Measurements from ENCODE around the gene CFAP46.

Gene CFAP46

GRCh38 chr10:132783940-132784865, 158.2 kb downstream of the CFAP46 start:
- Histone ChIP-seq H3K9ac (ENCODE audit: low read length) (peak overlapping the region; percentile 96), H3K36me3 (ENCODE audit: control insufficient read depth, insufficient read depth, low read length) (peaks cover 21% of the 10 kb centered on the region), H3K4me3 (ENCODE audit: low read length) (peak overlapping the region; percentile 44), H3K9me3 (ENCODE audit: control insufficient read depth, low read length) (no peaks in the 10 kb centered on the region), H3K4me1 (ENCODE audit: control insufficient read depth, insufficient read depth, low read length) (peaks cover 4% of the 10 kb centered on the region), H3K27me3 (ENCODE audit: control insufficient read depth, insufficient read depth, low read length) (peaks cover 23% of the 10 kb centered on the region)

GRCh38 chr10:132783165-132783939, 159.0 kb downstream of the CFAP46 start:
- peak overlapping the region; percentile 44 for H3K4me3 ChIP-seq (ENCODE audit: low read length)
- H3K9ac ChIP-seq (ENCODE audit: low read length): peak overlapping the region; percentile 96
- no peaks in the 10 kb centered on the region for H3K9me3 ChIP-seq (ENCODE audit: control insufficient read depth, low read length)
- H3K27me3 ChIP-seq (ENCODE audit: control insufficient read depth, insufficient read depth, low read length): peaks cover 21% of the 10 kb centered on the region
- peaks cover 9% of the 10 kb centered on the region for H3K4me1 ChIP-seq (ENCODE audit: control insufficient read depth, insufficient read depth, low read length)
- H3K36me3 ChIP-seq (ENCODE audit: control insufficient read depth, insufficient read depth, low read length): peaks cover 16% of the 10 kb centered on the region

- H3K27me3 ChIP-seq (ENCODE audit: control insufficient read depth, insufficient read depth, low read length): peaks cover 15% of the 10 kb centered on the region
- peak overlapping the region; percentile 48 for H3K9ac ChIP-seq (ENCODE audit: low read length)
- peaks cover 15% of the 10 kb centered on the region for H3K36me3 ChIP-seq (ENCODE audit: control insufficient read depth, insufficient read depth, low read length)
- H3K4me1 ChIP-seq (ENCODE audit: control insufficient read depth, insufficient read depth, low read length): peaks cover 14% of the 10 kb centered on the region
- no peak overlapping the region for H3K4me3 ChIP-seq (ENCODE audit: low read length)
- no peaks in the 10 kb centered on the region for H3K9me3 ChIP-seq (ENCODE audit: control insufficient read depth, low read length)
Observed at GRCh38 chr10:132781556-132781955, 160.8 kb downstream of the CFAP46 start.

- peak overlapping the region; percentile 9 for H3K9ac ChIP-seq (ENCODE audit: low read length)
- H3K36me3 ChIP-seq (ENCODE audit: control insufficient read depth, insufficient read depth, low read length): peaks cover 15% of the 10 kb centered on the region
- no peak overlapping the region for H3K4me3 ChIP-seq (ENCODE audit: low read length)
- H3K9me3 ChIP-seq (ENCODE audit: control insufficient read depth, low read length): no peaks in the 10 kb centered on the region
- H3K27me3 ChIP-seq (ENCODE audit: control insufficient read depth, insufficient read depth, low read length): peaks cover 11% of the 10 kb centered on the region
- H3K4me1 ChIP-seq (ENCODE audit: control insufficient read depth, insufficient read depth, low read length): peaks cover 26% of the 10 kb centered on the region
Observed at GRCh38 chr10:132780356-132780755, 162.0 kb downstream of the CFAP46 start.

GRCh38 chr10:132779549-132780294, 162.6 kb downstream of the CFAP46 start:
- Histone ChIP-seq H3K4me1 (ENCODE audit: control insufficient read depth, insufficient read depth, low read length) (peaks cover 27% of the 10 kb centered on the region), H3K4me3 (ENCODE audit: low read length) (no peak overlapping the region), H3K27me3 (ENCODE audit: control insufficient read depth, insufficient read depth, low read length) (peaks cover 8% of the 10 kb centered on the region), H3K9ac (ENCODE audit: low read length) (peak overlapping the region; percentile 9), H3K36me3 (ENCODE audit: control insufficient read depth, insufficient read depth, low read length) (peaks cover 13% of the 10 kb centered on the region), H3K9me3 (ENCODE audit: control insufficient read depth, low read length) (no peaks in the 10 kb centered on the region)

GRCh38 chr10:132777441-132777840, 164.9 kb downstream of the CFAP46 start:
- peaks cover 34% of the 10 kb centered on the region for H3K4me1 ChIP-seq (ENCODE audit: control insufficient read depth, insufficient read depth, low read length)
- H3K4me3 ChIP-seq (ENCODE audit: low read length): no peak overlapping the region
- no peaks in the 10 kb centered on the region for H3K9me3 ChIP-seq (ENCODE audit: control insufficient read depth, low read length)
- H3K36me3 ChIP-seq (ENCODE audit: control insufficient read depth, insufficient read depth, low read length): no peaks in the 10 kb centered on the region
- H3K27me3 ChIP-seq (ENCODE audit: control insufficient read depth, insufficient read depth, low read length): no peaks in the 10 kb centered on the region
- H3K9ac ChIP-seq (ENCODE audit: low read length): no peak overlapping the region

GRCh38 chr10:132776821-132777220, 165.5 kb downstream of the CFAP46 start:
- H3K36me3 ChIP-seq (ENCODE audit: control insufficient read depth, insufficient read depth, low read length): no peaks in the 10 kb centered on the region

GRCh38 chr10:132776186-132776585, 166.2 kb downstream of the CFAP46 start:
- no peaks in the 10 kb centered on the region for H3K36me3 ChIP-seq (ENCODE audit: control insufficient read depth, insufficient read depth, low read length)
- no peaks in the 10 kb centered on the region for H3K27me3 ChIP-seq (ENCODE audit: control insufficient read depth, insufficient read depth, low read length)
- no peak overlapping the region for H3K9ac ChIP-seq (ENCODE audit: low read length)
- no peak overlapping the region for H3K4me3 ChIP-seq (ENCODE audit: low read length)
- H3K4me1 ChIP-seq (ENCODE audit: control insufficient read depth, insufficient read depth, low read length): peaks cover 34% of the 10 kb centered on the region
- H3K9me3 ChIP-seq (ENCODE audit: control insufficient read depth, low read length): no peaks in the 10 kb centered on the region

More at GRCh38 chr10:132776821-132777220, 165.5 kb downstream of the CFAP46 start:
- no peaks in the 10 kb centered on the region for H3K27me3 ChIP-seq (ENCODE audit: control insufficient read depth, insufficient read depth, low read length)
- H3K9me3 ChIP-seq (ENCODE audit: control insufficient read depth, low read length): no peaks in the 10 kb centered on the region
- H3K4me3 ChIP-seq (ENCODE audit: low read length): no peak overlapping the region
- H3K9ac ChIP-seq (ENCODE audit: low read length): no peak overlapping the region
- H3K4me1 ChIP-seq (ENCODE audit: control insufficient read depth, insufficient read depth, low read length): peaks cover 34% of the 10 kb centered on the region

- Histone ChIP-seq H3K9me3 (ENCODE audit: control insufficient read depth, low read length) (no peaks in the 10 kb centered on the region), H3K4me1 (ENCODE audit: control insufficient read depth, insufficient read depth, low read length) (peaks cover 34% of the 10 kb centered on the region), H3K4me3 (ENCODE audit: low read length) (no peak overlapping the region), H3K36me3 (ENCODE audit: control insufficient read depth, insufficient read depth, low read length) (no peaks in the 10 kb centered on the region), H3K27me3 (ENCODE audit: control insufficient read depth, insufficient read depth, low read length) (no peaks in the 10 kb centered on the region), H3K9ac (ENCODE audit: low read length) (peak overlapping the region; percentile 47)
Observed at GRCh38 chr10:132774902-132775863, 167.2 kb downstream of the CFAP46 start.

- peak overlapping the region; percentile 51 for H3K9ac ChIP-seq (ENCODE audit: low read length)
Observed at GRCh38 chr10:132774181-132774901, 168.0 kb downstream of the CFAP46 start.

More at GRCh38 chr10:132774181-132774901, 168.0 kb downstream of the CFAP46 start:
- no peaks in the 10 kb centered on the region for H3K9me3 ChIP-seq (ENCODE audit: control insufficient read depth, low read length)
- H3K4me1 ChIP-seq (ENCODE audit: control insufficient read depth, insufficient read depth, low read length): peaks cover 34% of the 10 kb centered on the region
- H3K36me3 ChIP-seq (ENCODE audit: control insufficient read depth, insufficient read depth, low read length): no peaks in the 10 kb centered on the region
- no peaks in the 10 kb centered on the region for H3K27me3 ChIP-seq (ENCODE audit: control insufficient read depth, insufficient read depth, low read length)
- H3K4me3 ChIP-seq (ENCODE audit: low read length): no peak overlapping the region
